NCI-H526 (cell line): Measurements from ENCODE around the gene GADD45G.

Experiments
- DNase-seq, 2 experiments: peaks; one replicate each; lab custom pipeline; 2025; lab: John Stamatoyannopoulos, UW

The GADD45G gene

DNA sequence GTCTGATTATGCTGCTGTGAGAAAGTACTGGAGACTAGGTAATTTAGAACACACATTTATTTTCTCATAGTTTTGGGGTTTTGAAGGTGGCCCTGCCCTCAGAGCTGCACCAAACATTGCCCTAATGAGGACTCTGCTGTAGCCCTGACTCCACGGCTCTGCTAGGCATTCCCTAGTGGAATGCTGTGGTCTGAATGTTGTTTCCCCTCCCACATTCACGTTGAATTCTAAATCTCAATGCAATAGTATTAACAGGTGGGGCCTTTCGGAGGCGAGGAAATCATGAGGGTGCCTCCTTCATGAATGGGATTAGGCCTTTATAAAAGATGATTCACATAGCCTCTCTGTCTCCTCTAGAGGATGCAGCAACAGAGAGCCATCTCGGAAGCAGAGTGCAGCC, 25.7 kb downstream of the GADD45G start:
- DNase-seq, result no peak

DNA sequence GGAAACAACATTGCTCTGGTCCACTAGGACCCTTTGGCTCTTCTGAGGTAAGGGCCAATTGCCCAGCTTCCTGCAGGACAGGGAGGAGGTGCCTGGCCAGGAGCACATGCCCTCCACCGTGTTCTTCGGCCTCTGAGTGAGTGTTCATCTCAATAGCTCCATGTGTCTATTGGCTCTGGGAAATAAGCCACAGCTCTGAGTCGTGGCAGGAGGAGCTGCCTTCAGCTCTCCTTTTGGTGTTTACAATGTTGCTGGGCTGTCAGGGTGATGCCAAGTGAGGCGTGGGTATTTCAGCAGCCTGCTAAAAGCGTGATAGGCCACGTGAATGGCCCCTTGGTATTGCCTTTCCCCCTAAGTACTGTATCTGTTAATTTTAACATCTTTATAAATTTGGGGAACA, 26.6 kb downstream of the GADD45G start:
- no peak for DNase-seq

DNA sequence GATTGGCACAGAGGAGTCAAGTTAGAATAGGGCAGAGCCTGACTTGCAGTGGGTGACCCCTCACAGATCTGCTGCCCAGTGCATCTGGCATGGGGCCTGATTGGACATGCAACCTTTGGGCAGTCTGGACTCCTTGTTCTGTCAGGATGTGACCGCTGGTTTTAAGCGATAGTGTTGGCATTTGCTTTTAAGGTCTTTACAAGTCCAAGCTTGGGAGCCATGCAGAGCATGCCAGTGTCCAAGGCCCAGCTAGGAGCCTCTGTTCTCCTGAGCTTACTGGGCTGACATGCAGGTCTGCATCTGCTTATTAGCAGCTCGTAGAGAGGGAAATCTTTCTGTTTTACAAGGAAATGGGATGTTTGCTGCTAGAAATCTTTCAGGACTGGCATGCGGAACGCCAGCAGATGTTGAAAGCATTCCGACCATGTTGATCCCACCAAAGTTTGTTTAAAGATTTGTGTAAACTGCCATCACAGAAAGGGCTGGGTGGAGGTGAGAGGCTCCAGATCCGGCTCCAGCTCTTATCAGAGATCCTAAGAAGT, 27.5 kb downstream of the GADD45G start:
- no peak for DNase-seq

DNA sequence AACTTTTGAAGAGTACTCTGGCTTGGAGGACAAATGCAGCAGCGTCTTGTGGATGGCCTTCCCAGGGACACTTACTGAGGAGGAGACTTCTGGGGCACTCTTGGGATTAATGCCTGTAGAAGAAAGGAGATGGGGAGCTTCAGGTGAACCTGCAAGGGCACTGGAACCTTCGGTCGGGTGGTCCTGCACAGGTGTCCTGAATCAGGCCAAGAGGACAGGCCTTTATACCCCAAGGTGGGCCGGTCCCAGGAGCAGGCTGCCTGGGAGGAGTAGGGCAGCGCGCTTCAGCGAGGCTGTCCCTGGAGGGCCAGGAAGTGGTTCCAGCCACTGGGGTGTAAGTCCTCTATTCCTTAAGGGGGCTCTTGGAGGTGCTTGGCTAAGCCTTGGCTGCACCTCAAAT, 27.9 kb downstream of the GADD45G start:
- DNase-seq, result no peak

- no peak for DNase-seq
These were observed 28.6 kb downstream of the GADD45G start for GRCh38 chr9:89633404-89633803.

DNA sequence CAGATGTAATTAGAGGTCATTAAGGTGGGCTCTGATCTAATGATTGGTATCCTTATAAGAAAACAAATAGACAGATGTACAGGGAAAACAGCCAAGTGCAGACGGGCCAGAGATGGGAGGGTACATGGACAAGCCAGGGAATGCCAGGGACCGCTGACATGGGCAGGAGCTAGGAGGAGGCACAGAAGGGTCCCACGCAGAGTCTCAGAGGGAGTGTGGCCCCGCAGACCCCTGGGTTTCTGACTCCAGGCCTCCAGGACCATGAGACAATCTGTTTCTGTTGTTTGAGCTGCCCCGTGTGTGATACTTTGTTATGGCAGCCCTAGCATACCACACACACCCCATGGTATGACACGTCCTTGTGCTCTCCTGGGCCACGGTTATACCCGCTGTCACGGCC, 29.1 kb downstream of the GADD45G start:
- DNase-seq, result no peak

GRCh38 chr9:89634995-89635742, 30.4 kb downstream of the GADD45G start:
- DNase-seq, result no peak

DNA sequence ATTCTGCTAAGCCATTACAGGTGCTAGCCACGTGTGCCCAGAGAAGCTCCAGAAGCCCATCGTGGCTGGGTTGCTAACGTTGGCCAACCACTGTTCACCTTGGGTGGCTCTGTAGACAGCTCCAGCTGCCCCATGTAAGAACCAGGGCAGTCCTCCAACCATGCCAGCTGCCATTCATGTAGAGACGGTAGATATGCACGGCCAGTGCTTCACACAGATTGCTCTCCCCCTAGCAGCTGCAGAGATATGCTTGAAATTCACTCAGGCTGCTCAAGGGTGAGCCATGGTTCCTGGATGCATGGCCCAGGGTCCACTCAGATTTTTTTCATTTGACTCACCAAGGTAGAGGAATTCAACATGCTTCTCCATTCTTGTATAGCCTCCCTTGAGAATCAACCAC, 31.0 kb downstream of the GADD45G start:
- DNase-seq, result no peak

DNA sequence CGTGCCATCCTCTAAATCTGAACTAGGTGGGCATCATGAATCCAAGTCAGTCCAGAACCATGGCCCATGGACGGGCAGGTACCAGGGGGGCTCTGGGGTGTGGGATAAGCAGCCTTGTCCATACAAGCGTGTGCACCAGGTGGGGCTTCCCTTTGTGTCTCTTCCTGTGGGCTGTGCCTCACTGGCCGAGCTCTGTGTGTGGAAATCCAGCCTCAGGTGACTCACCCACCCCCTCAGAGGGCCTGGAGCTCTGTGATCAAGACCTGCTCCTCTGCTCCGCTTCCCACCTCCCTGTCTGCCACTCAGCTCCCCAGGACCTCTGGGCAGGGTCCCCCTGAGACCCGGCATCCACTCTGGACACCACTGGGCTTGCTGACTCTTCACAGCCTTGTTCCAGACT, 33.0 kb downstream of the GADD45G start:
- no peak for DNase-seq

DNA sequence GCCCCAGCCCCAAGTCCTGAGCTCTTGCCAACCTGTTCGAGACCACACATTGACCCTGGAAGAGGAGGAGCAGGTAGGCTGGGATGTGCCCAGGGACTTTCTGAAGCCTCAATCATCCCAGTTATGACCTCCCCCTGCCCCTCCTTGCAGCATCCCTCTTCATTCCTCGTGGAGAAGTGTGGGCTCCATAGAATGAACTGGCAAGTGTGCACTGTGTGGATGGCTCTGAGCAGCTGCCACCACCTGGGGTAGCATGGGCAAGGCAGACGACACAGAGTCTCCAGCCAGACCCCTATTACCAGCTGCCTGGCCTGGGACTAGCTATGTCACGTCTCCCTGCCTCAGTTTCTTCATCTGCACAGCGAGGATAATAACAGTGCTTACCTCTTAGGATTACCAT, 33.5 kb downstream of the GADD45G start:
- DNase-seq, result no peak

DNA sequence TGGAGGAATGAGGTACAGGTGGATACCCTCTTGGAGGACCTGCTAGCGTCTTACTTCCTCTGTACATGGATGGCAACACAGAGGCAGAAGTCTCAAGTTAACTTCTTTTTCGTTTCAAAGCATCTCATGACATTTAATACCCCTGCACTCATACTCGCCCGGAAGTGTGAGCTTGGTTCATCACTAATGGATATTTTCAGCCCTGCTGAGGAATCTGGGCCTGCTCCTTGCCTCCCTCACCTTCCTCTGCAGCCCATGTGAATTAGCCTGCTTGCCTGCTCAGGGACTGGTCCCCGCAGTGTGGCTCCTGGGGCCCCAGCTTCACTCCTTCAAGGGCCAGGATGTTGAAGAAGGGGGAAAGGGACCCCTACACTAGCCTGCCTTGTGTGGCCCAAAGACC, 34.1 kb downstream of the GADD45G start:
- DNase-seq, result no peak

DNA sequence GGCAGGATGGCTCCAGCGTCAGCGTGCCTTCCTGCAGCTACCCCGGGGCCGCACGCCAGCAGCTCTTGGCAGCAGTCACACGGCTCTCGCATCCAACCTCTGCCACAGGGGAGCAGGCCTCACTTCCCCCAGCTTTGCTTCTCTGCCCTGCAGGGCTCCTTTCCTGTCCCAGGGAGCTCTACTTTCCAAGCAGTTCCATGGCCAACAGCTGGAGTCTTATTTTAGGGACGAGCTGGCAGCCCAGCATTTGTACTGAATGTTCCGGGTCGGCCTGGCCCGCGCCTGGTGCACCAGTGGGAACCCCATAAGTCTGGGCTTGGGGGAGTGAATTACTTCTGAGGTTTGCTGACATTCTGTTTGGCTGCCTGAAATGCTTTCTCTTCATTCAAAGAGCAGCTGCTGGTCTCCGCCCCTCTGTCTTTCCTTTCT, 34.6 kb downstream of the GADD45G start:
- no peak for DNase-seq

GRCh38 chr9:89639961-89640360, 35.1 kb downstream of the GADD45G start:
- no peak for DNase-seq

- DNase-seq, result no peak
These were observed 35.5 kb downstream of the GADD45G start for GRCh38 chr9:89640361-89640760.

DNA sequence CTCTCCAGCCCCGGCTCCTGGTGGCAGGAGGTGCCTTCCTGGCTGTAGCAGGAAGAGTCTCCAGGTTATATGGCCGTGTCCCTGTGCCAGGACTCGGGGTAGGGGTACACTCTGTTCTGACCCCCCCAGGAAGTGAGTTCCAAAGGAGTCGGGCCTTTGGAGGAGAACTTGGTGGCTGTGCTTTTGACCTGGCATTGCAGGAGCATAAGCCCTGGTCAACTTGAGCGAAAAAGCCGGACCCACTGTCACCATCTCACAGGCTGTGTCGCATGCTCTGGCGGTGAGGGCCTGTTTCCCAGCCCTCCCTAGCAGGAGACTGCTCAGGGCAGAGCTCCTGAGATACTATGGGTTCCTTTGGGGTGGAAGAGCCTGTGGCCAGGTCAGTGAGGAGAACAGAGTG, 36.0 kb downstream of the GADD45G start:
- no peak for DNase-seq

GRCh38 chr9:89641980-89642379, 37.2 kb downstream of the GADD45G start:
- DNase-seq, result no peak

GRCh38 chr9:89642789-89643188, 38.0 kb downstream of the GADD45G start:
- DNase-seq, result no peak

DNA sequence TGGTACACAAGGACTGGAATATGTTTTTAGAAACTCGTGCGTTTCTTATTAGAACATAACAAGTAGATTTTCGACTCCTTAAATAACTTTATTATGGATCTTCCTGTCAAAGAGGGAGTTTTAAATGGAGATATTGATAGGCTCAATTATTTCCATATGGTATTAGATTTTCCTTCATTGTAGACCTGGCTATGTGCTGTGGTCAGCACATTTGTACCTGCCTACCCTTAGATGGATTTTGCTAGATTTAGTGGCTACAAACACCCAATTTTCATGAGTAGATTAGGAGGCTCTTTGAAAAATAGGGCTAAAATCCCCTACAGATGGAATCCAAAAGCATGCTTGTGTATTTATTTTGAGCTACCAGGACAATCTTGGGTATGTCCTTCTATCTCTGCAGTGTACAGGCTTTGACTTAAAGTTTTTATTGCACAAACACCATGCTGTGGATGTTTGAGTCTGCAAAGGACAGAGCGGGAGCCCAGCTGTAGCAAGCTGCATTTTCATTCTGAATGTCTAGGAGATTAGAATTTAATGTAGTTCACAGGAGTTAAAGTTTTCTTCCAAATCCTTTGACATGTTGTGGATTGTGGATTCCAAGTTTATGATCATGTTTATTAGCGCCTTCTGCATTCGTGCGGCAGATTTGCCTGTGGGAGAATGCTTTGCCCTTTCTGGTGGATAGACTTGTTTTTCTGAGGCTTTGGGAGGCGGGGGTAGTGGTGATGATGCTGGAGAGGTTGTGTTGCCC, 41.6 kb downstream of the GADD45G start:
- no peak for DNase-seq

- no peak for DNase-seq
These were observed 42.7 kb downstream of the GADD45G start for GRCh38 chr9:89647366-89648128.

- DNase-seq, result no peak
These were observed 43.6 kb downstream of the GADD45G start for GRCh38 chr9:89648247-89649000.

GRCh38 chr9:89649039-89649691, 44.4 kb downstream of the GADD45G start:
- no peak for DNase-seq
